Colonic mucosa (tissue), 4 donors: ENCODE data around the gene FAM20A. TPM values are rescaled to one million over a fixed set of nuclear protein-coding genes. Genes with fewer than 3 reads are reported as not detected.
"Not testable (repeated sequence)": the region's sequence is repeated elsewhere in the genome, so short reads cannot be mapped to it uniquely, and the experiment has no call there.

ENCODE experiments used
- DNase-seq: peaks from one replicate; pipeline ENCODE4 v3.0.0-alpha.2; 2020
- H3K27ac ChIP-seq: fragments of 200-600 bp; one replicate; pipeline ENCODE4 v1.8.0; 2021
- H3K27me3 ChIP-seq: fragments of 200-600 bp; one replicate; pipeline ENCODE4 v1.8.0; 2021
- H3K36me3 ChIP-seq: fragments of 200-600 bp; one replicate; pipeline ENCODE4 v1.8.0; 2021
- H3K4me1 ChIP-seq: fragments of 200-600 bp; one replicate; pipeline ENCODE4 v1.8.0; 2021; ENCODE audit warnings: mild to moderate bottlenecking
- H3K4me3 ChIP-seq: fragments of 200-600 bp; one replicate; pipeline ENCODE4 v1.8.0; 2021
- H3K9ac ChIP-seq, 2 donors: one replicate each; pipeline ENCODE4 v1.7.0; 2013; ENCODE audit warnings: control low read depth in 2 of 2, low read depth in 2 of 2, low read length in 2 of 2
- H3K9me3 ChIP-seq: fragments of 200-600 bp; one replicate; pipeline ENCODE4 v1.8.0; 2021
- CTCF ChIP-seq: fragments of 200-600 bp; IDR thresholded peaks from one replicate; pipeline ENCODE4 v1.8.0; 2022; ENCODE audit warnings: antibody characterized with exemption, mild to moderate bottlenecking
- intact Hi-C: fragments of 100-400 bp; cut with DNase I; formaldehyde crosslinking; loops from one replicate; pipeline ENCODE4 v1.14.1; 2022
- total RNA-seq, 2 donors: library from RNA; stranded (reverse); fragmentation: NEBNext Ultra II Directional in 1 of 2; extraction: Animal tissue kit (Norgen Biotek cat#: 25700) in 1 of 2; gene quantifications; one replicate each; pipeline ENCODE4 v1.2.1, GENCODE V29; 2021
- donor health status: healthy.
- donor health status: DM: no; HTN: no; CAD: no.
- donor health status: DM: no; HTN: no; CAD: no.

Gene FAM20A
- total RNA-seq, 2 donors from 2014 or later = 0.72 to 4.1 TPM

DNA sequence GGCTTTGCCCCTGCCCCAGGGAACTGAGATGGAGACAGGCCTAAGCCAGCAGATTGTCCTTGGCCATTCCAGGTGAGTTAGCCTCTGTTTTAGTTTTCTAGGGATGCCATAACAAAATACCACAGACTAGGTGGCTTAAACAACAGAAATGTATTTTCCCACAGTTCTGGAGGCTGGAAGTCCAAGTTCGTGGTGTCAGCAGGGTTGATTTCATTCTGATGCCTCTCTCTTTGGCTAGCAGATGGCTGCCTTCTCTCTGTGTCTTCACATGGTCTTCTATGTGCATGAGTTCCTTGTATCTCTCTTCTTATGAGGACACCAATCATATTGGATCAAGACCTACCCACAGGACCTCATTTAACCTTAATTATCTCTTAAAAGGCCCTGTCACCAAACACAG, 12.8 kb downstream of the FAM20A start:
- H3K27me3 ChIP-seq = no peaks in the 10 kb centered on the region
- intact Hi-C loops = no loop called here
- no peak for DNase-seq

GRCh38 chr17:68587847-68588246, 13.3 kb downstream of the FAM20A start:
- intact Hi-C loops = no loop called here
- Histone ChIP-seq H3K9ac (no peak overlapping the region), H3K4me1 (no peaks in the 10 kb centered on the region), H3K27ac (no peak overlapping the region), H3K4me3 (no peak overlapping the region), H3K36me3 (no peaks in the 10 kb centered on the region), H3K9me3 (no peaks in the 10 kb centered on the region), H3K27me3 (no peaks in the 10 kb centered on the region)
- no peak for DNase-seq
- TF ChIP-seq CTCF = no peak

More for the DNA sequence above, 12.8 kb downstream of the FAM20A start:
- no peak overlapping the region for H3K9ac ChIP-seq
- no peak overlapping the region for H3K4me3 ChIP-seq
- TF ChIP-seq CTCF = no peak
- H3K9me3 ChIP-seq = no peaks in the 10 kb centered on the region
- no peak overlapping the region for H3K27ac ChIP-seq
- no peaks in the 10 kb centered on the region for H3K36me3 ChIP-seq
- H3K4me1 ChIP-seq = no peaks in the 10 kb centered on the region

DNA sequence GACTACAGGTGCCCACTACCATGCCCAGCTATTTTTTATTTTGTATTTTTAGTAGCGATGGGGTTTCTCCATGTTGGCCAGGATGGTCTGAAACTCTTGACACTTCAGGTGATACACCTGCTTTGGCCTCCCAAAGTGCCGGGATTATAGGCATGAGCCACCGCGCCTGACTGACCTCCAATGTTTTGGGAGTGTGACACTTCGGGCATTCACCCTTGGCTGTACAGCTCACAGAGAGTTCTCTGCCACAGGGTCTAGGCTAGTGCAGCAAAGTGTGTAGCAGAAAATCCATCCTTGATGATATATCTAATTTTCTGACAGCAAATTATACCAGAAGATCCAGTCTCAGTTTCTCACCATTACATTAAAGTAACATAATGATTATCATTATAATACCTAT, 14.1 kb downstream of the FAM20A start:
- Histone ChIP-seq H3K9ac (no peak overlapping the region), H3K4me1 (no peaks in the 10 kb centered on the region), H3K27me3 (no peaks in the 10 kb centered on the region), H3K27ac (no peak overlapping the region), H3K9me3 (no peaks in the 10 kb centered on the region), H3K4me3 (no peak overlapping the region), H3K36me3 (no peaks in the 10 kb centered on the region)
- DNase-seq = no peak
- TF ChIP-seq CTCF = no peak
- intact Hi-C loops = no loop called here

DNA sequence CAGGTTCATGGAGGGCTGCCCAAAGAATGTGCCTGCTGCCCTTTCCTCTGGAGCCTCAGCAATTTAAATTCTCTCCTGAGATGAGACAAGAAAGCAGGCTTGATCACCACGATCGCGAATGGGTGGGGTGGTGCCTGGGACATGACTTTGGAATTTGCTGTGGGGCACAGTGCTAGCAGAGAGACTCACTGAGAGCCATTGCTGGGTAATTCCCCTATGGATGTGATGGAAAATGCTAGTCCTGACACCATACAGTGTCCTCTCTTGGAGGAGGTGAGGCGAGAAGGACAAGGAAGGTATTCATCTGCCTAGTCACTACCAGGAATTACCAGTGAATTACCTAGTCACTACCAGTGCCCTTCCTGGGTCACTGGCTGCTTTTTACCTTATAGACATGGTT, 15.5 kb downstream of the FAM20A start:
- intact Hi-C loops = no loop called here
- H3K27ac ChIP-seq = no peak overlapping the region

GRCh38 chr17:68584581-68585303, 16.4 kb downstream of the FAM20A start:
- H3K4me1 ChIP-seq = no peaks in the 10 kb centered on the region
- no peak overlapping the region for H3K4me3 ChIP-seq
- no peaks in the 10 kb centered on the region for H3K27me3 ChIP-seq
- no peaks in the 10 kb centered on the region for H3K9me3 ChIP-seq
- no peak overlapping the region for H3K9ac ChIP-seq
- H3K27ac ChIP-seq = no peak overlapping the region
- TF ChIP-seq CTCF = no peak
- DNase-seq = no peak
- no peaks in the 10 kb centered on the region for H3K36me3 ChIP-seq
- intact Hi-C loops = no loop called here

More for the DNA sequence above, 15.5 kb downstream of the FAM20A start:
- Histone ChIP-seq H3K4me3 (no peak overlapping the region), H3K27me3 (no peaks in the 10 kb centered on the region), H3K9ac (no peak overlapping the region), H3K4me1 (no peaks in the 10 kb centered on the region), H3K9me3 (no peaks in the 10 kb centered on the region), H3K36me3 (no peaks in the 10 kb centered on the region)
- no peak for DNase-seq
- no peak for TF ChIP-seq CTCF

DNA sequence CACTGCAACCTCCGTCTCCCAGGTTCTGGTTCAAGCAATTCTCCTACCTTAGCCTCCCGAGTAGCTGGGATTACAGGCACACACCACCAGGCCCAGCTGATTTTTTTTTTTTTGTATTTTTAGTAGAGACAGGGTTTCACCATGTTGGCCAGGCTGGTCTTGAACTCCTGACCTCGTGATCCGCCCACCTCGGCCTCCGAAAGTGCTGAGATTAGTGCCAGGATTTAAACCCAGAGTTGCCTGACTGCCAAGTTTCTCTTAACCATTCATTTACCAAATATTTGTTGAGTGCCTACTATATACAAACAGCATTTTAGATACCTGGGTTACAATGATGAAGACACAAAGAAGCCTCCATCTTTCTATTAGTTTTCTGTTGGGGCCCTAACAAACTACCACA, 18.3 kb downstream of the FAM20A start:
- H3K27ac ChIP-seq, intact Hi-C loops, H3K4me3 ChIP-seq, H3K9me3 ChIP-seq, H3K36me3 ChIP-seq, DNase-seq, H3K4me1 ChIP-seq, H3K9ac ChIP-seq, H3K27me3 ChIP-seq: not testable (repeated sequence)
